Measurements from ENCODE around the gene CACNA1E. TPM values are rescaled to one million over a fixed set of nuclear protein-coding genes. Genes with fewer than 3 reads are reported as not detected.

Gene CACNA1E
- total RNA-seq, 1 experiment from 2014 or later: 0.46 TPM

- H2BK15ac ChIP-seq (ENCODE audit: low read depth, low read length): no peak overlapping the region; the same call in 1 of the 2 replicates
- H3K4me1 Mint-ChIP-seq: peaks cover 0 to under 1% of the 10 kb centered on the region in 2 experiments; a peak in 2 of 4 replicates
- H3K4me3 Mint-ChIP-seq: no peak overlapping the region
- no peak overlapping the region for H3K9ac ChIP-seq (ENCODE audit: extremely low read depth, insufficient read length, low read length)
- H4K91ac ChIP-seq (ENCODE audit: insufficient read length, low read depth, low read length): no peak overlapping the region
- H3K4me1 ChIP-seq (ENCODE audit: insufficient read depth, low read length): no peaks in the 10 kb centered on the region
- no peak overlapping the region for H2AK5ac ChIP-seq (ENCODE audit: insufficient read length, low read length)
- no peaks in the 10 kb centered on the region for H3K79me2 ChIP-seq (ENCODE audit: insufficient read depth, low read length)
- H2BK120ac ChIP-seq (ENCODE audit: low read depth, low read length, poor library complexity, severe bottlenecking): no peak overlapping the region
- no peak for DNase-seq
- no peak overlapping the region for H2BK5ac ChIP-seq (ENCODE audit: insufficient read length, low read length)
- no peak overlapping the region for H2BK12ac ChIP-seq (ENCODE audit: insufficient read length, low read depth, low read length)
- no peak overlapping the region for H3K23ac ChIP-seq (ENCODE audit: insufficient read length, low read depth, low read length)
- H3K27me3 Mint-ChIP-seq (ENCODE audit: low read depth): peaks cover 2% of the 10 kb centered on the region; the same call in 1 of the 2 replicates
- H4K8ac ChIP-seq (replicated peaks; ENCODE audit: insufficient read length, low read depth, low read length): no peak overlapping the region
- H3K27ac ChIP-seq (ENCODE audit: insufficient read length, low read depth, low read length): no peak overlapping the region
- no peak overlapping the region for H2AFZ ChIP-seq (ENCODE audit: low read length)
- no peak overlapping the region for H3K4me2 ChIP-seq (ENCODE audit: insufficient read depth, insufficient read length, low read length)
- no peak overlapping the region for H3T11ph ChIP-seq (ENCODE audit: low read length)
- H3K27me3 ChIP-seq (ENCODE audit: insufficient read depth, low read length): no peaks in the 10 kb centered on the region
- peak overlapping the region; percentile 22; the same call in 1 of the 2 replicates for H3K14ac ChIP-seq (ENCODE audit: insufficient read depth, low read length)
- H3K4ac ChIP-seq (ENCODE audit: low read depth, low read length): no peak overlapping the region
- no peaks in the 10 kb centered on the region for H3K9me3 ChIP-seq (ENCODE audit: control insufficient read depth, low read depth, low read length)
- no peaks in the 10 kb centered on the region for H4K20me1 ChIP-seq (ENCODE audit: control insufficient read depth, insufficient read depth, insufficient read length)
- H3K18ac ChIP-seq (ENCODE audit: insufficient read length, low read depth, low read length): no peak overlapping the region
- no peaks in the 10 kb centered on the region for H3K23me2 ChIP-seq (ENCODE audit: insufficient read length, low read depth, low read length, poor library complexity, severe bottlenecking)
- H3K27ac Mint-ChIP-seq: no peak overlapping the region
- H3K9me3 Mint-ChIP-seq: no peaks in the 10 kb centered on the region
- TF ChIP-seq CTCF (conservative IDR thresholded peaks at IDR 0.05): no peak
- WGBS (ENCODE audit: extremely low coverage, insufficient read length, low lambda C conversion rate): no CpG with 5 or more reads among the region's 4 CpGs
- H3K36me3 Mint-ChIP-seq (ENCODE audit: insufficient read depth in 1 of 3, low read depth in 3 of 3): no peaks in the 10 kb centered on the region
- H3K79me1 ChIP-seq (ENCODE audit: insufficient read depth, low read depth, low read length, poor library complexity, severe bottlenecking): no peaks in the 10 kb centered on the region
- H2BK20ac ChIP-seq (ENCODE audit: low read depth, low read length, poor library complexity, severe bottlenecking): no peak overlapping the region
- no peak overlapping the region for H3K56ac ChIP-seq (ENCODE audit: insufficient read length, low read depth, low read length)
- no peak overlapping the region for H4K5ac ChIP-seq (ENCODE audit: insufficient read length, low read depth, low read length)
Measured at GRCh38 chr1:181754103-181754502, 270.8 kb downstream of the CACNA1E start.
